Sigmoid colon (tissue), 7 donors: ENCODE data around the gene NAT9. TPM values are rescaled to one million over a fixed set of nuclear protein-coding genes. Genes with fewer than 3 reads are reported as not detected.

Source experiments
- DNase-seq: peaks from one replicate; pipeline ENCODE4 v3.0.0-alpha.2; 2019
- H3K27ac ChIP-seq, 4 donors: fragments of 200-600 bp; sonication (generic); one replicate each; pipeline ENCODE4 v1.5.1; 2016 to 2019; ENCODE audit warnings: mild to moderate bottlenecking in 1 of 4
- H3K27me3 ChIP-seq, 3 donors: fragments of 200-600 bp; sonication (generic); one replicate each; pipeline ENCODE4 v1.5.1; 2019; ENCODE audit warnings: mild to moderate bottlenecking in 1 of 3
- H3K36me3 ChIP-seq, 4 donors: fragments of 200-600 bp; sonication (generic); one replicate each; pipeline ENCODE4 v1.5.1; 2016 to 2019
- H3K4me1 ChIP-seq, 4 donors: fragments of 200-600 bp; sonication (generic); one replicate each; pipeline ENCODE4 v1.5.1; 2017 to 2019
- H3K4me3 ChIP-seq, 4 donors: fragments of 200-600 bp; sonication (generic); one replicate each; pipeline ENCODE4 v1.5.1; 2017 to 2019; ENCODE audit warnings: mild to moderate bottlenecking in 2 of 4, moderate library complexity in 1 of 4
- H3K9me3 ChIP-seq, 4 donors: fragments of 200-600 bp in 3 of 4; sonication (generic) in 3 of 4; one replicate each; pipeline versions ENCODE4 v1.5.1 to v1.6.1; 2013 to 2019
- EP300 ChIP-seq, 4 donors: sonication (generic); formaldehyde crosslinking; IDR thresholded peaks; one replicate each; pipeline ENCODE4 v1.6.1; 2017; ENCODE audit warnings: antibody characterized with exemption in 4 of 4
- POLR2A ChIP-seq, 2 donors: fragments of 450-650 bp; IDR thresholded peaks; one replicate each; pipeline ENCODE4 v1.6.1; 2016; ENCODE audit warnings: antibody characterized with exemption in 2 of 2, mild to moderate bottlenecking in 2 of 2, moderate library complexity in 2 of 2
- POLR2AphosphoS5 ChIP-seq, 4 donors: sonication (generic); formaldehyde crosslinking; IDR thresholded peaks; one replicate each; pipeline ENCODE4 v1.6.1; 2017; ENCODE audit warnings: antibody characterized with exemption in 4 of 4
- WGBS, 2 donors: extraction: QIAGEN DNeasy Blood & Tissue Kit; methylation state at CpG; one replicate each; pipeline ENCODE4 v1.1.7; 2013; 5-methylcytosine and 5-hydroxymethylcytosine counted together
- intact Hi-C: fragments of 100-400 bp; cut with DNase I; formaldehyde crosslinking; loops from one replicate; pipeline ENCODE4 v1.15.1; 2023
- polyA plus RNA-seq, 3 donors: library from polyadenylated mRNA; stranded (reverse); fragments of 200-250 nt; gene quantifications; one replicate each; pipeline ENCODE4 v1.2.3, GENCODE V29; 2013
- total RNA-seq, 4 donors: library from RNA; depleted of rRNA; stranded (reverse); fragments of >200 nt; gene quantifications; one replicate each; pipeline ENCODE4 v1.1.0, GENCODE V29; 2016
- TF ChIP-seq, protein P1 (sequence below), 4 experiments: fragments of 450-650 bp in 3 of 4; fragments of 200-600 bp in 1 of 4; IDR thresholded peaks; one replicate each; pipeline ENCODE4 v1.5.1; 2016 to 2019; ENCODE audit warnings: antibody characterized with exemption in 4 of 4, mild to moderate bottlenecking in 3 of 4, moderate library complexity in 2 of 4
- donor health status: healthy with polysubstance abuse.
- donor health status: Bipolar disorder and iron deficiency.
- donor health status: healthy.

NAT9 gene
- total and polyA plus RNA-seq, 7 donors: 11.3 to 36.4 (median 16.1) TPM

DNA sequence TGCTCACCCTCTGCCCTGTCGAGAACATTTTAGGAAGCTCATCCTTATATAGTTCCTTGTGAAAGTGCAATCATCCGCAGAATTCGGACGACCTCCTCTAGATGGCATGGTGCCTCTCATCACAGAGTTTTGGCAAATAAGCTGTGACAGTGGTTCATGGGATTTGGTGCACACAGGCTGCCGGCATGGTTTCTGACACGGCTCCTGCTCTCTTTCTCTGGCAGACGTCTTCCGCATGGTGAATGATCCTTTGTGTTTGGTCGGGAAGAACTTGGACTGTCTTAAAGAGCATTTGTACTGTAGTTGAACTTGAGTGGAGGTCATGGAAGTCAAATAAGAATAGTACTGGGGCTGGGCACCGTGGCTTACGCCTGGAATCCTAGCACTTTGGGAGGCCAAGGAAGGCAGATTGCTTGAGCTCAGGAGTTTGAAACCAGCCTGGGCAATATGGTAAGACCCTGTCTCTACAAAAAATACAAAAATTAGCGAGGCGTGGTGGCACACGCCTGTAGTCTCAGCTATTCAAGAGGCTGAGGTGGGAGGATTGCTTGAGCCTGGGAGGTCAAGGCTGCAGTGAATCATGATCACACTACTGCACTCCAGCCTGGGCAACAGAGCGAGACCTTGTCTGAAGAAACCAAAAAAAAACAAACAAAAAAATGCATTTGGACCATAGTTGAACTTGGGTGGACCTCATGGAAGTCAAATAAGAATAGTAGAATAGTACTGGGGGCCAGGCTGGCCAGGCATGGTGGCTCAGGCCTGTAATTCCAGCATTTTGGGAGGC lies 34.7 kb upstream of the NAT9 start:
- Histone ChIP-seq H3K36me3 (peaks cover 0 to 7% (median 3%) of the 10 kb centered on the region in 4 donors), H3K27ac (no peak overlapping the region)
- 93% methylated on average over 15 of the region's 15 CpGs for WGBS, 2 donors

DNA sequence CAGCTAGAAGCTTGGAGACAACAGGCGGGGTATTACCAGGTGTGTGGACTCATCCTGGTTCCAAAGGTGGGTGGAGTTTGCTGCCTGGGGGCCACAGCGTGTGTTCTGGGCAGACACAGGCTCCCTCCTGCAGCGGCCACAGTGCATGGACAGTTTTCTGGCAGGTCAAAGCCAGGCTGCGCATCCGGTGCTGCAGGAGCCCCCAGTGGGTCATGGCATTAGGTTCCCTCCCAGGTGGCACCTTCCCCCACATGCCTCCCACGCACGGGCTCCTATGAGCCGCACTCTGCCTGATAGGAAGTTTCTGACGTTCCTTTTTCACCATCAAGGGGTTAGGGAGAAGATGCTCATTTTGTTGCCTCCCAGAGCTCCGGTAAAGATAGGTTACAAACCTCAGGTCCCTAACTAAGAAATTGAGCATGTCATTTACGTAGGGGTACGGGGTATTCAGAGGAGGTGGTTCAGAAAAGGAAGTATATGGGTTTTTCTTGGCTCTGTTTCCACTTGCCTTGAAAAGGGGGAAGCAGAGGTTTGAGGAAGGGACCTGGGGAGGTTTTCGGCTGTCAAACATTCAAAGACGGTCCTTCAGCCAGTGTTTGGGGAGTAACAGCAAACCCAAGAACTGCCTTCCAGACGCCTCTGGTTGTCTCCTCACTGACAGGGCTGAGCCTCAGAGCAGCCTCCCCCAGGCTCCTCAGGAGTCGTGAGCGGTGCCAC lies 32.7 kb upstream of the NAT9 start:
- intact Hi-C loops: no loop called here
- Histone ChIP-seq H3K36me3 (peaks cover 0 to 7% (median 3%) of the 10 kb centered on the region in 4 donors), H3K27ac (no peak overlapping the region), H3K27me3 (no peaks in the 10 kb centered on the region), H3K4me1 (peaks cover 0 to 18% (median 13%) of the 10 kb centered on the region in 4 donors), H3K4me3 (no peak overlapping the region), H3K9me3 (no peaks in the 10 kb centered on the region)
- WGBS, 2 donors: 80 to 90% methylated on average over 17 of the region's 17 CpGs
- no peak for TF ChIP-seq POLR2A (IDR thresholded peaks at IDR 0.05)
- TF ChIP-seq POLR2AphosphoS5 (IDR thresholded peaks at IDR 0.05): no peak
- no peak for TF ChIP-seq EP300 (IDR thresholded peaks at IDR 0.05)
- TF ChIP-seq, protein P1, sequence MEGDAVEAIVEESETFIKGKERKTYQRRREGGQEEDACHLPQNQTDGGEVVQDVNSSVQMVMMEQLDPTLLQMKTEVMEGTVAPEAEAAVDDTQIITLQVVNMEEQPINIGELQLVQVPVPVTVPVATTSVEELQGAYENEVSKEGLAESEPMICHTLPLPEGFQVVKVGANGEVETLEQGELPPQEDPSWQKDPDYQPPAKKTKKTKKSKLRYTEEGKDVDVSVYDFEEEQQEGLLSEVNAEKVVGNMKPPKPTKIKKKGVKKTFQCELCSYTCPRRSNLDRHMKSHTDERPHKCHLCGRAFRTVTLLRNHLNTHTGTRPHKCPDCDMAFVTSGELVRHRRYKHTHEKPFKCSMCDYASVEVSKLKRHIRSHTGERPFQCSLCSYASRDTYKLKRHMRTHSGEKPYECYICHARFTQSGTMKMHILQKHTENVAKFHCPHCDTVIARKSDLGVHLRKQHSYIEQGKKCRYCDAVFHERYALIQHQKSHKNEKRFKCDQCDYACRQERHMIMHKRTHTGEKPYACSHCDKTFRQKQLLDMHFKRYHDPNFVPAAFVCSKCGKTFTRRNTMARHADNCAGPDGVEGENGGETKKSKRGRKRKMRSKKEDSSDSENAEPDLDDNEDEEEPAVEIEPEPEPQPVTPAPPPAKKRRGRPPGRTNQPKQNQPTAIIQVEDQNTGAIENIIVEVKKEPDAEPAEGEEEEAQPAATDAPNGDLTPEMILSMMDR (IDR thresholded peaks at IDR 0.05): no peak
- no peak for DNase-seq

More for the DNA sequence above, 34.7 kb upstream of the NAT9 start:
- H3K4me1 ChIP-seq: peaks cover 0 to 9% (median 3%) of the 10 kb centered on the region in 4 donors
- DNase-seq: no peak
- intact Hi-C loops: no loop called here
- H3K4me3 ChIP-seq: no peak overlapping the region
- no peaks in the 10 kb centered on the region for H3K9me3 ChIP-seq
- no peaks in the 10 kb centered on the region for H3K27me3 ChIP-seq
- TF ChIP-seq, protein P1 (IDR thresholded peaks at IDR 0.05): no peak
- TF ChIP-seq EP300 (IDR thresholded peaks at IDR 0.05) (no peak), POLR2AphosphoS5 (IDR thresholded peaks at IDR 0.05) (no peak), POLR2A (IDR thresholded peaks at IDR 0.05) (no peak)

DNA sequence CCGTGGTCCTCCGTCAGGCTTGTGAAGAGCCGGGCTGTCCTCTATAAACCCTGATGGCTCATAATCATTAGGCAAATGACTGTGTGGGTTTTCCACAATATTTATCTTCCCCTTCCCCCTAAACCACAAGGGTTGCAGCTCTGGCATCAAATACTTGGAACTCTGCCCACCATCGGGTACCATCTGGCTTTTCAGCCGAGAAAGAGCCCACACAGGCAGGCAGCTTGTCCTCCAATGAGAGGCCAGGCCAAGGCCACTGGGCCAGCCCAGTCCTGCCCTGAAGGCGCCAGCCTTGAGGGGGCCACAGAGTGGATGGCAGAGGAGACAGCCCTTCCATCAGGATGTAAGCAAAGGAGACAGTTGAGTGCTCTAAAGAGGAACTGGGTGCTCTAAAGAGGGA lies 31.8 kb upstream of the NAT9 start:
- Histone ChIP-seq H3K4me3 (no peak overlapping the region), H3K36me3 (peaks cover 0 to 7% (median 3%) of the 10 kb centered on the region in 4 donors), H3K27ac (no peak overlapping the region), H3K9me3 (no peaks in the 10 kb centered on the region), H3K27me3 (no peaks in the 10 kb centered on the region), H3K4me1 (peaks cover 0 to 28% (median 23%) of the 10 kb centered on the region in 4 donors)
- whole genome bisulfite sequencing, 2 donors: 67 to 69% methylated on average over 6 of the region's 6 CpGs
- no peak for DNase-seq
- intact Hi-C loops: no loop called here
- TF ChIP-seq POLR2A (IDR thresholded peaks at IDR 0.05) (no peak), EP300 (IDR thresholded peaks at IDR 0.05) (no peak), POLR2AphosphoS5 (IDR thresholded peaks at IDR 0.05) (no peak)
- TF ChIP-seq, protein P1 (IDR thresholded peaks at IDR 0.05): no peak

DNA sequence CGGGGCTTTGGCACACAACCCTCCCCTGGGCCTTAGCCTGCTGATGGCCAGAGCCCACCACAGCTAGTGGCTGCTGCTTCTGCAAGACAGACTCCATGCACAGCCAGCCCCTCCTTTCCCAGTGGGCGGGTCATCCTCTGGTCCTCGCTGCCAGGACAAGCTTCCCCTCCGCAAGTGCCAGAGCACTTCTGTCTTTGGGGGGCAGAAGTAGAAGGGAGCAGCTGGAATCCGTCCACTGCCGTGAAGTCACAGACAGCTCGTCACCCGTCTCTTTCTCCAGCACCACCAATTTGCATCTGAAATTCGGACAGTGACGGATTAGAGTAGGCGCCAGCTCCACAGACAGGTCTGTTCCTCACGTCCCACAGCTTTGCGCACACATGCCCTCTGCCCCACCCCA lies 31.3 kb upstream of the NAT9 start:
- DNase-seq: no peak
- Histone ChIP-seq H3K9me3 (no peaks in the 10 kb centered on the region), H3K4me3 (no peak overlapping the region), H3K27me3 (no peaks in the 10 kb centered on the region), H3K27ac (no peak overlapping the region), H3K4me1 (peaks cover 0 to 25% (median 23%) of the 10 kb centered on the region in 4 donors), H3K36me3 (peaks cover 0 to 7% (median 3%) of the 10 kb centered on the region in 4 donors)
- TF ChIP-seq POLR2A (IDR thresholded peaks at IDR 0.05): no peak
- TF ChIP-seq POLR2AphosphoS5 (IDR thresholded peaks at IDR 0.05): no peak
- TF ChIP-seq, protein P1 (IDR thresholded peaks at IDR 0.05): no peak
- TF ChIP-seq EP300 (IDR thresholded peaks at IDR 0.05): no peak
- WGBS, 2 donors: 88 to 94% methylated on average over 13 of the region's 13 CpGs
- intact Hi-C loops: no loop called here
